SH-SY5Y (cell line): ENCODE measurements around the gene KRT80.

ENCODE experiments used
- GATA2 ChIP-seq: IDR thresholded peaks from 2 replicates; pipeline ENCODE4 v1.6.1; 2011; ENCODE audit warnings: mild to moderate bottlenecking, low read depth, low read length
- GATA3 ChIP-seq: IDR thresholded peaks from 2 replicates; pipeline ENCODE4 v1.6.1; 2011; ENCODE audit warnings: low read depth, mild to moderate bottlenecking, low read length, moderate library complexity

DNA sequence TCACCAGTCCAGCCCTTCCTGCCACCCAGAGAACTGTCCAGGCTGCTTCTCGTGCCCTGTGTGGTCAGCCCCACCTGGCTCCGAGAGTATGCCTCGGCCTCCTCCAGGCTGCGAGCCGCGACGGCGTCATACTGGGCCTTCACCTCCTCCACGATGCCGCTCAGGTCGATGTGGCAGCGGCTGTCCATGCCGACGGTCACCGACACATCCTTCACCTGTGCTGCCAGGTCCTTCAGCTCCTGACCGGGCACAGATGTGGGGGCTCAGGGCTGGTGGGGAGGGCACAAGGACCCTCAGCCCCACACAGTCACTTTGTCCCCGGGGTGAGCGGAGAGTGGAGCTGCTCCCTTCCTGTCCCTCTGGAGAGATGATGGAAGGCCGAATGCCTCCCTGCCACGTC is 18.3 kb downstream of the KRT80 start:
- TF ChIP-seq GATA2 (no peak), GATA3 (no peak)
